ENCODE results near the gene NAAA. TPM values are rescaled to one million over a fixed set of nuclear protein-coding genes. Genes with fewer than 3 reads are reported as not detected.

NAAA gene
- total and polyA plus RNA-seq, 2 of the 4 experiments (the other 2 are of a cell fraction), result 17.6 to 26.4 TPM

DNA sequence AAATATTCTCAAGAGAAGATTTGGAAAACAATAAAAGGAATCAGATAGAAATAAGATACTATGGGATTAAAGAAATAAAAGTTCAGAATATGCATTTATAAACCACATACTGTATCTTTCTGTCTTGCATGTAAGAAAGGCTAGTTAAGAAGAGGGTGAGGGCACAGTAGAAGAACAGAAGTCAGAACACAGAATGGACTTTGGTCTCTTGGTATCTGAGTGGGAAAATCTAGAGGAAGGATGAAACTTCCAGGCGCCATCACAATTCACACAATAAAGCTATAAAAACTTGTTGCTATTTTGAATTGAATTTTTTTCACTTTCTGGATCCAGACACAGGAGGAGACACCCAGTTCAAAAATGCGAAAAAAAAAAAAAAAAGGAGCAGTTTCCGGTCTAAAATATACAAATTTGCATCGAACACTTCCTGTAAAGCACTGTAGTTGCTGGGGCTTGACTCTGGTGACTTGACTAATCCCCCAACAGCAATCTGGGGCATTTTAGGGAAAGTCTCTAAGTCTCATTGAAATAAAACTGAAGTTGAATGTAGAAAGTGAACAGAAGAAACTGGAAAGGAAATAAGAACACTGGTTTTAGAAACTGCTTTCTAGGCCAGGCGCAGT lies 8.1 kb upstream of the NAAA start:
- intact Hi-C loops (cut with micrococcal nuclease), result loop anchor here (10.0 kb wide), 1 partner anchor 294 kb away; no protein-coding TSS in a partner anchor
- no peak overlapping the region for H2AFZ ChIP-seq (replicated peaks; ENCODE audit: low read length, poor library complexity)
- BruUV-seq (replicated peaks), result no TSS peak

More for the DNA sequence above, 8.1 kb upstream of the NAAA start:
- POLR2A ChIA-PET (ENCODE audit: unreplicated experiment), result no interaction called here
- in situ Hi-C loops (cut with MboI; ENCODE audit: low sequenced_read_pairs) (no loop called here), dilution Hi-C loops (cut with HindIII; ENCODE audit: low sequenced_read_pairs, unreplicated experiment) (no loop called here)
- no CpG with 5 or more reads among the region's 5 CpGs for WGBS, 2 experiments (ENCODE audit: extremely low coverage in 2 of 2, insufficient read length in 1 of 2)
- Histone ChIP-seq H3K27ac (ENCODE audit: insufficient read depth, low read length) (no peak overlapping the region), H3K36me3 (ENCODE audit: control insufficient read depth, insufficient read depth, low read length) (peaks cover 21% of the 10 kb centered on the region), H4K5ac (ENCODE audit: low read depth, low read length) (no peak overlapping the region), H4K20me1 (ENCODE audit: insufficient read depth, low read length) (peaks cover 3% of the 10 kb centered on the region; the same call in 1 of the 2 replicates), H3K56ac (ENCODE audit: extremely low read depth, insufficient read depth, low read length) (no peak overlapping the region), H3K23ac (ENCODE audit: low read depth, low read length) (no peak overlapping the region), H3K4me3 (ENCODE audit: insufficient read depth, low read depth, low read length) (no peak overlapping the region), H2BK20ac (ENCODE audit: low read depth, low read length) (no peak overlapping the region), H3K79me1 (ENCODE audit: low read depth in 1 of 2, low read length in 2 of 2) (no peaks in the 10 kb centered on the region; a peak in 2 of 4 replicates), H2BK120ac (ENCODE audit: low read depth, low read length) (no peak overlapping the region), H4K91ac (ENCODE audit: insufficient read depth, low read depth, low read length) (no peak overlapping the region), H3K9ac (ENCODE audit: low read depth, low read length) (no peak overlapping the region), H2BK15ac (ENCODE audit: low read depth, low read length) (no peak overlapping the region), H3K9me1 (ENCODE audit: insufficient read depth, low read length) (no peaks in the 10 kb centered on the region), H3K4me1 (ENCODE audit: control insufficient read depth, insufficient read depth, low read length) (no peaks in the 10 kb centered on the region; the same call in 1 of the 2 replicates), H3K14ac (replicated peaks; ENCODE audit: low read depth, low read length) (no peak overlapping the region), H4K8ac (ENCODE audit: low read depth in 2 of 2, low read length in 2 of 2) (no peak overlapping the region), H3K4ac (ENCODE audit: low read depth, low read length) (no peak overlapping the region), H2AK5ac (ENCODE audit: low read depth, low read length) (no peak overlapping the region), H3K4me2 (ENCODE audit: low read depth, low read length) (no peak overlapping the region), H2BK5ac (ENCODE audit: low read depth, low read length, poor library complexity, severe bottlenecking) (no peak overlapping the region), H3K27me3 (ENCODE audit: control insufficient read depth, insufficient read depth, low read length) (no peaks in the 10 kb centered on the region), H2AK9ac (replicated peaks; ENCODE audit: low read depth, low read length, poor library complexity) (no peak overlapping the region), H3K9me3 (ENCODE audit: control insufficient read depth, insufficient read depth, low read length) (no peaks in the 10 kb centered on the region), H3K18ac (ENCODE audit: low read depth, low read length) (no peak overlapping the region)
- ATAC-seq (ENCODE audit: low read depth), result no peak
- no peak for DNase-seq
- CTCF ChIA-PET, result interaction anchor here (1.2 kb wide), 1 partner anchor 33 kb away, joined by 3 read pairs; no protein-coding TSS in a partner anchor
- TF ChIP-seq NFE2L2 (IDR thresholded peaks at IDR 0.05; ENCODE audit: low read depth, low read length), result no peak
- TF ChIP-seq MAZ (IDR thresholded peaks at IDR 0.05; ENCODE audit: borderline replicate concordance, low read depth, low read length), result no peak
- TF ChIP-seq, protein P1, sequence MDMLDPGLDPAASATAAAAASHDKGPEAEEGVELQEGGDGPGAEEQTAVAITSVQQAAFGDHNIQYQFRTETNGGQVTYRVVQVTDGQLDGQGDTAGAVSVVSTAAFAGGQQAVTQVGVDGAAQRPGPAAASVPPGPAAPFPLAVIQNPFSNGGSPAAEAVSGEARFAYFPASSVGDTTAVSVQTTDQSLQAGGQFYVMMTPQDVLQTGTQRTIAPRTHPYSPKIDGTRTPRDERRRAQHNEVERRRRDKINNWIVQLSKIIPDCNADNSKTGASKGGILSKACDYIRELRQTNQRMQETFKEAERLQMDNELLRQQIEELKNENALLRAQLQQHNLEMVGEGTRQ (IDR thresholded peaks at IDR 0.05; ENCODE audit: low read depth, low read length), result no peak
- TF ChIP-seq SMC3 (IDR thresholded peaks at IDR 0.05; ENCODE audit: low read depth, low read length), result no peak
- no peak for TF ChIP-seq MAFK (IDR thresholded peaks at IDR 0.05; ENCODE audit: low read depth, low read length)
- no peak for TF ChIP-seq CEBPB (IDR thresholded peaks at IDR 0.05; ENCODE audit: low read depth, low read length)
- no peak for TF ChIP-seq POLR2A (IDR thresholded peaks at IDR 0.05; ENCODE audit: low read depth, low read length)
- TF ChIP-seq FOS (IDR thresholded peaks at IDR 0.05; ENCODE audit: low read depth, low read length), result no peak
- no peak for TF ChIP-seq RFX5 (IDR thresholded peaks at IDR 0.05; ENCODE audit: low read depth, low read length)

Measured in IMR-90 (cell line).